Esophagus (tissue), 2 donors: ENCODE data around the gene RING1. TPM values are rescaled to one million over a fixed set of nuclear protein-coding genes. Genes with fewer than 3 reads are reported as not detected.

Source experiments
- H3K27ac ChIP-seq, 2 donors: one replicate each; pipeline ENCODE4 v1.5.1; 2013; ENCODE audit warnings: low read depth in 2 of 2, mild to moderate bottlenecking in 2 of 2, inconsistent platforms in 1 of 2, low read length in 1 of 2, moderate library complexity in 1 of 2
- H3K27me3 ChIP-seq, 2 donors: one replicate each; pipeline ENCODE4 v1.6.1; 2013; ENCODE audit warnings: low read length in 2 of 2, control low read depth in 1 of 2, mild to moderate bottlenecking in 1 of 2; ENCODE audit not compliant: insufficient read depth in 2 of 2, control insufficient read depth in 1 of 2
- H3K36me3 ChIP-seq, 2 donors: one replicate each; pipeline ENCODE4 v1.6.1; 2013; ENCODE audit warnings: low read length in 1 of 2; ENCODE audit not compliant: control insufficient read depth in 2 of 2, insufficient read depth in 2 of 2
- H3K4me1 ChIP-seq, 2 donors: one replicate each; pipeline ENCODE4 v1.6.1; 2013; ENCODE audit warnings: low read length in 1 of 2; ENCODE audit not compliant: control insufficient read depth in 2 of 2, insufficient read depth in 2 of 2
- H3K4me3 ChIP-seq, 2 donors: one replicate each; pipeline ENCODE4 v1.5.1; 2013; ENCODE audit warnings: low read length in 2 of 2, mild to moderate bottlenecking in 2 of 2, low read depth in 1 of 2, moderate library complexity in 1 of 2
- H3K9me3 ChIP-seq, 2 donors: one replicate each; pipeline ENCODE4 v1.6.1; 2013; ENCODE audit warnings: mild to moderate bottlenecking in 2 of 2, low read depth in 1 of 2, low read length in 1 of 2, moderate library complexity in 1 of 2; ENCODE audit not compliant: control insufficient read depth in 2 of 2, insufficient read depth in 1 of 2
- WGBS, 2 donors: extraction: QIAGEN DNeasy Blood & Tissue Kit; methylation state at CpG; one replicate each; pipeline ENCODE4 v1.1.7; 2013; 5-methylcytosine and 5-hydroxymethylcytosine counted together
- polyA plus RNA-seq, 2 donors: library from polyadenylated mRNA; stranded (reverse); fragments of 200-250 nt; gene quantifications; one replicate each; pipeline ENCODE4 v1.2.3, GENCODE V29; 2013
- donor health status: healthy with polysubstance abuse.
- donor health status: Bipolar disorder and iron deficiency.

The RING1 gene
- polyA plus RNA-seq, 2 donors = 26.7 to 32.4 TPM

- Histone ChIP-seq H3K4me3 (no peak overlapping the region), H3K27ac (no peak overlapping the region), H3K36me3 (no peaks in the 10 kb centered on the region), H3K9me3 (no peaks in the 10 kb centered on the region), H3K4me1 (peaks cover 4 to 6% of the 10 kb centered on the region in 2 donors), H3K27me3 (no peaks in the 10 kb centered on the region)
- WGBS, 2 donors = 78 to 86% methylated on average over 6 of the region's 6 CpGs
Measured at GRCh38 chr6:33166363-33166762, 41.9 kb upstream of the RING1 start.

- WGBS, 2 donors = 86 to 89% methylated on average over 7 of the region's 7 CpGs
Measured at GRCh38 chr6:33166811-33167210, 41.5 kb upstream of the RING1 start.

GRCh38 chr6:33167374-33168283, 40.7 kb upstream of the RING1 start:
- Histone ChIP-seq H3K36me3 (no peaks in the 10 kb centered on the region), H3K4me1 (peaks cover 0 to 4% of the 10 kb centered on the region in 2 donors), H3K4me3 (no peak overlapping the region), H3K27me3 (no peaks in the 10 kb centered on the region), H3K9me3 (no peaks in the 10 kb centered on the region), H3K27ac (no peak overlapping the region)
- 85 to 86% methylated on average over 19 of the region's 19 CpGs for WGBS, 2 donors

More at GRCh38 chr6:33166811-33167210, 41.5 kb upstream of the RING1 start:
- Histone ChIP-seq H3K27me3 (no peaks in the 10 kb centered on the region), H3K9me3 (no peaks in the 10 kb centered on the region), H3K4me3 (no peak overlapping the region), H3K4me1 (peaks cover 4% of the 10 kb centered on the region in 2 donors), H3K27ac (no peak overlapping the region), H3K36me3 (no peaks in the 10 kb centered on the region)

GRCh38 chr6:33168284-33168601, 40.1 kb upstream of the RING1 start:
- peaks cover 0 to 4% of the 10 kb centered on the region in 2 donors for H3K4me1 ChIP-seq
- no peak overlapping the region for H3K4me3 ChIP-seq
- WGBS, 2 donors = 74 to 79% methylated on average over 6 of the region's 6 CpGs
- H3K27ac ChIP-seq = no peak overlapping the region
- H3K27me3 ChIP-seq = no peaks in the 10 kb centered on the region
- no peaks in the 10 kb centered on the region for H3K36me3 ChIP-seq
- no peaks in the 10 kb centered on the region for H3K9me3 ChIP-seq

- peaks cover 0 to 3% of the 10 kb centered on the region in 2 donors for H3K4me1 ChIP-seq
- no peaks in the 10 kb centered on the region for H3K9me3 ChIP-seq
- no peaks in the 10 kb centered on the region for H3K27me3 ChIP-seq
- H3K36me3 ChIP-seq = no peaks in the 10 kb centered on the region
- 68 to 84% methylated on average over 5 of the region's 5 CpGs for WGBS, 2 donors
- H3K27ac ChIP-seq = no peak overlapping the region
- H3K4me3 ChIP-seq = no peak overlapping the region
Measured at GRCh38 chr6:33168639-33169038, 39.7 kb upstream of the RING1 start.

- Histone ChIP-seq H3K4me1 (peaks cover 0 to 3% of the 10 kb centered on the region in 2 donors), H3K27ac (no peak overlapping the region), H3K4me3 (no peak overlapping the region), H3K27me3 (no peaks in the 10 kb centered on the region), H3K9me3 (no peaks in the 10 kb centered on the region), H3K36me3 (no peaks in the 10 kb centered on the region)
- WGBS, 2 donors = 94 to 95% methylated on average over 10 of the region's 10 CpGs
Measured at GRCh38 chr6:33169291-33170175, 38.8 kb upstream of the RING1 start.

GRCh38 chr6:33170176-33171015, 37.9 kb upstream of the RING1 start:
- 83% methylated on average over 8 to 9 of the region's 9 CpGs for WGBS, 2 donors
- Histone ChIP-seq H3K27me3 (no peaks in the 10 kb centered on the region), H3K4me1 (peaks cover 0 to 3% of the 10 kb centered on the region in 2 donors), H3K27ac (no peak overlapping the region), H3K4me3 (no peak overlapping the region), H3K36me3 (no peaks in the 10 kb centered on the region), H3K9me3 (no peaks in the 10 kb centered on the region)

GRCh38 chr6:33171016-33171879, 37.1 kb upstream of the RING1 start:
- H3K9me3 ChIP-seq = no peaks in the 10 kb centered on the region
- H3K4me3 ChIP-seq = no peak overlapping the region
- WGBS, 2 donors = 82 to 84% methylated on average over 11 of the region's 11 CpGs
- peaks cover 0 to 3% of the 10 kb centered on the region in 2 donors for H3K4me1 ChIP-seq
- no peaks in the 10 kb centered on the region for H3K27me3 ChIP-seq
- H3K27ac ChIP-seq = no peak overlapping the region
- H3K36me3 ChIP-seq = no peaks in the 10 kb centered on the region
